Chondrocyte (in vitro differentiated cells): ENCODE measurements around the gene EDN1. TPM values are rescaled to one million over a fixed set of nuclear protein-coding genes. Genes with fewer than 3 reads are reported as not detected.
"Not testable (repeated sequence)": the region's sequence is repeated elsewhere in the genome, so short reads cannot be mapped to it uniquely, and the experiment has no call there.

ENCODE experiments used
- DNase-seq: peaks from one replicate; pipeline ENCODE4 v3.0.0; 2021; ENCODE audit warnings: mixed read lengths, low spot score
- H3K27ac Mint-ChIP-seq: one replicate; pipeline ENCODE4 v1.8.0; 2021; ENCODE audit warnings: mild to moderate bottlenecking, moderate library complexity, mixed read lengths; ENCODE audit not compliant: unreplicated experiment
- H3K27me3 Mint-ChIP-seq: 2 replicates; pipeline ENCODE4 v1.8.0; 2021; ENCODE audit warnings: low read depth, mixed read lengths
- H3K36me3 Mint-ChIP-seq: 2 replicates; pipeline ENCODE4 v1.8.0; 2021; ENCODE audit warnings: low read depth, mixed read lengths
- H3K4me1 Mint-ChIP-seq: 2 replicates; pipeline ENCODE4 v1.8.0; 2021; ENCODE audit warnings: low read depth, mild to moderate bottlenecking, mixed read lengths
- H3K4me3 Mint-ChIP-seq: one replicate; pipeline ENCODE4 v1.8.0; 2021; ENCODE audit warnings: mild to moderate bottlenecking, moderate library complexity, mixed read lengths; ENCODE audit not compliant: unreplicated experiment
- H3K9me3 Mint-ChIP-seq: 2 replicates; pipeline ENCODE4 v1.8.0; 2021; ENCODE audit warnings: low read depth, mixed read lengths
- total RNA-seq: library from RNA; stranded (reverse); gene quantifications from 3 replicates; pipeline ENCODE4 v1.2.1, GENCODE V29; 2021
- TF ChIP-seq, protein P1 (sequence below): fragments of 200-600 bp; sonication (generic); IDR thresholded peaks from 2 replicates; pipeline ENCODE4 v1.5.0; 2021; ENCODE audit warnings: antibody characterized with exemption, mild to moderate bottlenecking, moderate library complexity

Gene EDN1
- total RNA-seq, 1 donor from 2014 or later: 16.9 TPM

DNA sequence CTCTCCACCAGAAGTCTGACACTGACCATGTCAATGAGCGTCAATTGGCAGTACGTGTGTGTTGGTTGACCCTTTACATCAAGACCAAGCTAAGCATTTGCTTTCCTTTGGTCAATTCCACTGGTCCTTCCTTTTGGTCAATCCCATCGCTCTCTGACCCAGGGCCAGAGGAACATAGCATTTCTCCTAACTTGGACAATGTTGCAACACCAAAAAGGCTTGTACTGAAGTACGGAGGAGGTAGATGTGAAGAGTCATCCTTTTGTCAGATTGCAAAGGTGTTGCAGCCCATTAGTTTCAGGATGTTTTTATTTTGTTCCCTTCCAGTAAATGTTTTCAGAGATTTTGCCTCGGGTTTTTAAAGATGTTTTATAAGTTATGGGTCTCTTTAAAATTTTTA lies 24.6 kb downstream of the EDN1 start:
- Mint-ChIP-seq H3K36me3 (peaks cover 1% of the 10 kb centered on the region), H3K4me3 (no peak overlapping the region), H3K4me1 (peaks cover 39% of the 10 kb centered on the region), H3K9me3 (peaks cover 10% of the 10 kb centered on the region), H3K27ac (peak overlapping the region; percentile 90), H3K27me3 (no peaks in the 10 kb centered on the region)
- DNase-seq: no peak
- TF ChIP-seq, protein P1, sequence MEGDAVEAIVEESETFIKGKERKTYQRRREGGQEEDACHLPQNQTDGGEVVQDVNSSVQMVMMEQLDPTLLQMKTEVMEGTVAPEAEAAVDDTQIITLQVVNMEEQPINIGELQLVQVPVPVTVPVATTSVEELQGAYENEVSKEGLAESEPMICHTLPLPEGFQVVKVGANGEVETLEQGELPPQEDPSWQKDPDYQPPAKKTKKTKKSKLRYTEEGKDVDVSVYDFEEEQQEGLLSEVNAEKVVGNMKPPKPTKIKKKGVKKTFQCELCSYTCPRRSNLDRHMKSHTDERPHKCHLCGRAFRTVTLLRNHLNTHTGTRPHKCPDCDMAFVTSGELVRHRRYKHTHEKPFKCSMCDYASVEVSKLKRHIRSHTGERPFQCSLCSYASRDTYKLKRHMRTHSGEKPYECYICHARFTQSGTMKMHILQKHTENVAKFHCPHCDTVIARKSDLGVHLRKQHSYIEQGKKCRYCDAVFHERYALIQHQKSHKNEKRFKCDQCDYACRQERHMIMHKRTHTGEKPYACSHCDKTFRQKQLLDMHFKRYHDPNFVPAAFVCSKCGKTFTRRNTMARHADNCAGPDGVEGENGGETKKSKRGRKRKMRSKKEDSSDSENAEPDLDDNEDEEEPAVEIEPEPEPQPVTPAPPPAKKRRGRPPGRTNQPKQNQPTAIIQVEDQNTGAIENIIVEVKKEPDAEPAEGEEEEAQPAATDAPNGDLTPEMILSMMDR: no peak

DNA sequence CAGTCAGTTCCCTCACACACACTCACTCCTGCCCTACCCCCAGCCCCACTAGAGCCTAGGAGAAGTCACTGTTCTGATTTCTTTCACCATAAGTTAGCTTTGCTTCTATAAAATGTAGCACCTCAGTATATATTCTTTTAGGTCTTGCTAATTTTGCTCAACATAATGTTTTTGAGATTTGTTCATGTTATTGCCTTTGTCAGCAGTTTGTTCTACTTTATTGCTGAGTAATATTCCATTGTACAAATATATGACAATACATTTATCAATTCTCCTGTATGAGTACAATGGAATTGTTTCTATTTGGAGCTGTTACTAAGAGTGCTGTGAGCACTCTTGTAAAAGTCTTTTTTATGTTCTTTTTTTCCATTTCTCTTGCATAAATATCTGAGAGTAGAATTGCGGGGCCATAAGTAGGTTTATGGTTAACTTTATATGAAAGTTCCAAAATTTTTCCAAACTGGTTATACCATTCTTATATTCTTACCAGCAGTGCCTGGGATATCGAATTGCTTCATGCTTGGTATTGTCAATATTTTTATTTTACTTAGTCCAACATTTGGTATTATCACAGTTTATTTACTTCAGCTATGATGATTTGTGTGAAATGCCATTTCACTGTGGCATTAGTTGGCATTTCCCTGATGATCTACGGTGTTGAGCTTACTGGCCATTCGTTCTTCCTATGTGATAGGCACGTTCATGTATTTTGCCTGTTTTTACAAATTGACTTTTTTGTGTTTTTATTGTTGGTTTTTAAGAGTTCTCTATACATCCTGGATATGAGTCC lies 25.3 kb downstream of the EDN1 start:
- Mint-ChIP-seq H3K4me3 (no peak overlapping the region), H3K36me3 (peaks cover 1% of the 10 kb centered on the region), H3K4me1 (peaks cover 39% of the 10 kb centered on the region), H3K27ac (peak overlapping the region; percentile 52), H3K9me3 (peaks cover 10% of the 10 kb centered on the region), H3K27me3 (no peaks in the 10 kb centered on the region)
- TF ChIP-seq, protein P1: no peak
- no peak for DNase-seq

DNA sequence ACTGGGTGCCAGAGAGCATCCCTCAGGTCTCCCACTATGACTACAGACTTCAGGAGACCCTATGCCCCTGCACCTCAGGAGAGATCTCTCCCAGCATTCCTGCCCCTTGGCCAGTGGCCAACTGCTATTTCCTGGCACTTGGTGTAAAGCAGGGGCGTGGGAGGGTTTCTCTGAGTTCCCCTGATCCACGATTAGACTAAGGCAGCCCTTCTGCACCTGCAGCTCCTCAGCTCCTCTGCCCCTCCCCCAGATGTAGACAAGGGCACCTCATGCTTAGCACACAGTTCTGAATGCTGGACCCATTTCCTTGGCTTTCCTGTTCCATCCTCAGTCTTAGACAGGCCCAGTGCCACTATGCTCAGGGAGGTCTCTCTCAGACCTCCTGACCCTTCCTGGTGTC lies 28.6 kb downstream of the EDN1 start:
- H3K4me1 Mint-ChIP-seq: peaks cover 27% of the 10 kb centered on the region
- TF ChIP-seq, protein P1: no peak
- peaks cover 1% of the 10 kb centered on the region for H3K36me3 Mint-ChIP-seq
- peaks cover 10% of the 10 kb centered on the region for H3K9me3 Mint-ChIP-seq
- H3K27me3 Mint-ChIP-seq: no peaks in the 10 kb centered on the region
- H3K27ac Mint-ChIP-seq: no peak overlapping the region
- H3K4me3 Mint-ChIP-seq: no peak overlapping the region
- no peak for DNase-seq

DNA sequence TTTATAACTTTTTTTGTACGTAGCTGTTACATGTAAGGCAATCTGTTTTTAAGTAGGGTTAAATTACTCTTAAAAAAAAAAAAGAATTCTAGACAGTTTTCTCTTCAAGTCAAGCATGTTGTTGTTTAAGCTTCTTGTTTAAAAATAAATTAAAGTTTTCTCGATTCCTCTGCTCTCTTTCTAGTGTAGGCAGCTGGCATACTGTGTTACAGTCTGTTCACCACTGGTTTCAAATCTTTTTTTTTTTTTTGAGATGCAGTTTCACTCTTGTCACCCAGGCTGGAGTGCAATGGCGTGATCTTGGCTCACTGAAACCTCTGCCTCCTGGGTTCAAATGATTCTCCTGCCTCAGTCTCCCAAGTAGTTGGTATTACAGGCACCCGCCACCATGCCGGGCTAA lies 29.9 kb downstream of the EDN1 start:
- H3K36me3 Mint-ChIP-seq, DNase-seq, H3K27me3 Mint-ChIP-seq, H3K4me3 Mint-ChIP-seq, H3K27ac Mint-ChIP-seq: not testable (repeated sequence)
- Mint-ChIP-seq H3K4me1 (peaks cover 25% of the 10 kb centered on the region), H3K9me3 (peaks cover 10% of the 10 kb centered on the region)

DNA sequence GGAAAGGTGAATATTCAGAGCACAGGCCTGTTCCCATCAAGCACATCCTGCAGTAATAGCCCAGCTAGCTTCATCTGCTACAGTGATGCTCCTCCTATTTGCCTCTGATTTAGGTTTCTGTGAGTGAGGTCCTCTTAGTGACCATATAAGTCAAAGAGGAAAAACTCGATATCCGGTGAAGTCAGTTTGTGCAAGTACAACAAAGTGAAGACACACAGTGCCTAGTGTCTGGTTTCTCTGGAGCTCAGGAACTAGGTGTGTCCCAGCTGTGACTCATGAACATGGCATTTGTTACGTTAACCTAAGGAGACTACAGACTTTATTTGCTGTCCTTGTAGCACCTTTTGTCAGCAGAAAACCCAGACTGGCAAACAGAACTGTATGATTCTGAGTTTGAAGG lies 33.9 kb downstream of the EDN1 start:
- Mint-ChIP-seq H3K9me3 (peaks cover 1% of the 10 kb centered on the region), H3K27me3 (no peaks in the 10 kb centered on the region), H3K4me3 (no peak overlapping the region), H3K36me3 (no peaks in the 10 kb centered on the region), H3K4me1 (peaks cover 18% of the 10 kb centered on the region), H3K27ac (peak overlapping the region; percentile 53)
- DNase-seq: no peak
- TF ChIP-seq, protein P1: no peak

DNA sequence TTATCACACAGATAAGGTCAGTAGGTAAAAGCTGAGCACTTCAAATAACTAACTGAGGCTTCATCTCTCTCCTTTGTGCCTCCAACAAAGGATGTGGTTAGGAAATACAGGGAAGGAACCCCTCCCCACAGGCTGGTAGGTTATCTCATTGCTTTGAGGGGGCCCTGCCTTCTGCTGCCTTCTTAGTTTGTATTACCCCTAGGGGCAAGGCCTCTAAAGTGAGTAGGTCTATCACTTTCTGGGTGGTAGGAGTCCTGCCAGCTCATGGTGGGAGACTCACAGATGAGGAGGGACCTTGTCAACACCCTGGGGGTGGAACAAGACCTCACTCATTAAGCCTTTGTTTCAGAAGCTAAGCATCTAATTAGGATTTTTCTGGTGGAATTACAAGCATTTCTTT lies 34.6 kb downstream of the EDN1 start:
- H3K4me3 Mint-ChIP-seq: no peak overlapping the region
- H3K4me1 Mint-ChIP-seq: peaks cover 18% of the 10 kb centered on the region
- H3K27ac Mint-ChIP-seq: no peak overlapping the region
- TF ChIP-seq, protein P1: no peak
- no peak for DNase-seq
- no peaks in the 10 kb centered on the region for H3K36me3 Mint-ChIP-seq
- no peaks in the 10 kb centered on the region for H3K27me3 Mint-ChIP-seq
- no peaks in the 10 kb centered on the region for H3K9me3 Mint-ChIP-seq
